Stimulated activated CD8-positive, alpha-beta memory T cell treated with anti-CD3 and anti-CD28 coated beads, Interleukin-7, amount 100 ng/mL, for 24 hours (primary cell): ENCODE results near the gene SP140.
"Not testable (repeated sequence)": the region's sequence is repeated elsewhere in the genome, so short reads cannot be mapped to it uniquely, and the experiment has no call there.

Experiments
- DNase-seq: peaks from one replicate; pipeline ENCODE4 v3.0.0-alpha.2; 2020; ENCODE audit warnings: low read depth

Gene SP140

GRCh38 chr2:230289311-230289710 lies 63.8 kb downstream of the SP140 start:
- DNase-seq, result not testable (repeated sequence)

GRCh38 chr2:230295192-230295591 lies 69.7 kb downstream of the SP140 start:
- no peak for DNase-seq

- DNase-seq, result no peak
These were observed 71.4 kb downstream of the SP140 start for GRCh38 chr2:230296917-230297316.

GRCh38 chr2:230299618-230300017 lies 74.1 kb downstream of the SP140 start:
- no peak for DNase-seq

GRCh38 chr2:230305416-230306275 lies 80.1 kb downstream of the SP140 start:
- DNase-seq, result no peak

- DNase-seq, result no peak
These were observed 80.9 kb downstream of the SP140 start for GRCh38 chr2:230306474-230306873.

- no peak for DNase-seq
These were observed 81.9 kb downstream of the SP140 start for GRCh38 chr2:230307485-230307884.

GRCh38 chr2:230308402-230309000 lies 83.0 kb downstream of the SP140 start:
- DNase-seq, result no peak

GRCh38 chr2:230310792-230311191 lies 85.3 kb downstream of the SP140 start:
- not testable (repeated sequence) for DNase-seq

- DNase-seq, result not testable (repeated sequence)
These were observed 86.1 kb downstream of the SP140 start for GRCh38 chr2:230311634-230312033.

GRCh38 chr2:230312638-230313037 lies 87.1 kb downstream of the SP140 start:
- no peak for DNase-seq

- DNase-seq, result no peak
These were observed 91.8 kb downstream of the SP140 start for GRCh38 chr2:230317366-230317765.

GRCh38 chr2:230318190-230319121 lies 92.9 kb downstream of the SP140 start:
- no peak for DNase-seq

GRCh38 chr2:230319211-230319862 lies 93.8 kb downstream of the SP140 start:
- no peak for DNase-seq

GRCh38 chr2:230321031-230321430 lies 95.5 kb downstream of the SP140 start:
- DNase-seq, result no peak

GRCh38 chr2:230322561-230323384 lies 97.2 kb downstream of the SP140 start:
- DNase-seq, result no peak

- no peak for DNase-seq
These were observed 98.0 kb downstream of the SP140 start for GRCh38 chr2:230323385-230324106.

GRCh38 chr2:230324503-230324902 lies 99.0 kb downstream of the SP140 start:
- DNase-seq, result no peak

- DNase-seq, result no peak
These were observed 100.0 kb downstream of the SP140 start for GRCh38 chr2:230325316-230326243.
